Choroid plexus epithelial cell (primary cell): ENCODE results near the gene RCC2.

ENCODE experiments used
- DNase-seq: peaks from one replicate; pipeline ENCODE4 v3.0.0-alpha.2; 2010; ENCODE audit warnings: low read depth
- H3K4me3 ChIP-seq: 2 replicates; pipeline ENCODE4 v1.5.1; 2011; ENCODE audit warnings: low read depth, mild to moderate bottlenecking, control low read depth, low read length, moderate library complexity
- CTCF ChIP-seq: conservative IDR thresholded peaks from 2 replicates; pipeline ENCODE4 v1.5.1; 2011; ENCODE audit warnings: low read depth, mild to moderate bottlenecking, control low read depth, inconsistent platforms, low read length, moderate library complexity

The RCC2 gene

GRCh38 chr1:17441265-17441992 lies 2.0 kb upstream of the RCC2 start:
- peak; percentile 73 for DNase-seq
- H3K4me3 ChIP-seq: no peak overlapping the region
- no peak for TF ChIP-seq CTCF

DNA sequence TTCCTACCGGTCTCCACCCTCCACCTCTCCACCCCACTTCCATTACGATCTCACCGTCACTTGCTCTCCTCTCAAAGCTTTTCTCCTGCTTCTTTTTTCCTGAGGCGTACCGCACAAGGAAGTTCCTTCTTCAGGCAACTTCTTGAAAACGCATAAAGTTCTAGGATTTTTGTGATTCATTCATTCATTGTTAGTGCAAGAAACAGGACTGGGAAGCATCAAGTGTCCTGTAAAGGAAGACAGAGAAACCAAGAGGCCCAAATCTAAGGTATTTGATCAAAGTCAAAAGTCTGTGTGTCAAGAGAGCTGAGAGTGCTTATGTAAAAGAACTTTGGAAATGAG lies 1.3 kb upstream of the RCC2 start:
- H3K4me3 ChIP-seq: peak overlapping the region; percentile 61
- no peak for TF ChIP-seq CTCF
- no peak for DNase-seq

GRCh38 chr1:17440074-17440826 lies 773 bp upstream of the RCC2 start:
- peak overlapping the region; percentile 61 for H3K4me3 ChIP-seq
- TF ChIP-seq CTCF: no peak
- DNase-seq: no peak

DNA sequence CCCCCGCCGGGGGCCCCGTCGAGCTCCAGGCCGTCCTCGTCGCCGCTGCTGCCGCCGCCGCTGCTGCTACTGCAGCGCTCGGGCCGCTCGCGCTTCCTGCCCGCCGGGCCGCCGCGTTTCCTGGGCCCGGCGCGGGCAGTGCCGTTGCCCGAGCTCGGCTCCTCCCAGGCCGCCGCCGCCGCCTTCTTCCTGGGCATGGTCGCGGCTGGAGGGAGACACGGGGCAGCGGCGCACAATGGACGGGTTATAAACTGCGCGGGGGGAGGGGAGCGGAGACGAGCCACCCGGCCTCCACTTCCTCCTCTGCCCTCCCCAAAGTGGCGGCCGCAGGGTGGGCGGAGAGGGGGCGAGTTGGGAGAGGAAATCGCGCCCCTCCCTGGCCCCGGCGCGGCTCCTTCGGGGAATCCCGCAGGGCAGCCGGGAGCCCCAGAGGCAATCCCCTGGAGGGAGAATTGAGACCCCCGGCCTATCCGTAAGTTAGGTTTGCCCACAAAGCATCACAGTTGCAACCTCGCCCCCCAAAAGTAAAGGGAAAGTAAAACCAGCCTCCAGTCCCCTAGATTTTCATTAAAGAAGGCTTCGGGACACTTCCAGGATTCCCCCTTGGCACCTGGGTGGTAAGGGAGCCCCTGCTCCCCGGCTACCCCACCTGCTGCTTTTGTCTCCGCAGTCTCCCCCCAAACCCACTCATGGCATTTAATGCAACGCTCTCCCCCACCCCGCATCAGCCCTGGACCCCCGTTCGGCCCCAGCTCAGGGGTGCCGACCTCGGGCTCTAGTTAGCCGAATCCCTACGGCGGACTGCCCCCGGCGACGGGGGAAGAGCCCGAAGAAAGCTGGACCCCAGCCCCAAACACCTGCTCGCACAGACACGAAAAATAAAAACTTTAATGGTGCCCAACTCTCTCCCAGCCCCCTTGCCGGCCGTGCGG lies 893 bp downstream of the RCC2 start:
- peak overlapping the region; percentile 76 for H3K4me3 ChIP-seq
- peak; percentile 47 for DNase-seq
- TF ChIP-seq CTCF: no peak

DNA sequence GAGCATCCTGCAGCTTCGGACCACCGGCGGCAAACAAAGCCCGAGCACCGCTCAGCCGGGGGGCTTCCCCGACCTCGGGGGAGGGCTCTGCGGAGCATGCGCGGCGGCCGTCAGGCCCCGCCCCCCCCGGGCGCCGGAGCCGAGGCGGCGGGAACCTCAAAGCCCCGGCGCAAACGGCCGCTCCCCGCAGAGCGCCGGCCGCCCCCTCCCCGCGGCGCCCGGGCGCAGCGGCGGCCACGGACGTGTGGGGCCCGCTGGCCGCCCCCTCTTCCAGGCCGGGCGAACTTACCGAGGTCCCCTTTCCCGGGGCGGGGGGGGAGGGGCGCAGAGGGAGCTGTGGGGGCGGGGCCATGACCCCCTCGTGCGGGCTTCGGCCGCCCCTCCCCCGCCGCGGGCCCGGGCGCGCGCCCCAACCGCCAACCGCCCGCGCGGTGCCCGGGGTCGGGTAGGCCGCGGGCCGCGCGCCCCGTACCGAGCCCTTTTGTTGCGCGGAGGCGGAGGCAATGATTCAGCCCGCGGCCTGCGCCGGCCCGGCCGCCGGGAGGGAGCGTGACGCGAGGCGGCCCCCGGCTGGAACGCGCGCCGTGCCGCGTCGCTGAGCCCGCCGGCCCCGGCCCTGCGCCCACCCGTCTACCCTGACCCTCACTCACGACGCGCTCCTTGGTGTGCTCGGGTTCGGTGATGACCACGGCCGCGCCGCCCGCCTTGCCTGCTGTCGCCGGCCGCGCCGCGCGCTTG lies 1.7 kb downstream of the RCC2 start:
- H3K4me3 ChIP-seq: peak overlapping the region; percentile 76
- TF ChIP-seq CTCF: no peak
- peak; percentile 46 for DNase-seq

GRCh38 chr1:17437260-17437579 lies 2.3 kb downstream of the RCC2 start:
- DNase-seq: no peak
- peak overlapping the region; percentile 76 for H3K4me3 ChIP-seq
- no peak for TF ChIP-seq CTCF
